HEK293 (cell line): Measurements from ENCODE around the gene PYCARD.

Experiments
- CTCF ChIA-PET: fragments of 350-600 bp; formaldehyde crosslinking; extraction: SDS; loops from one replicate; lab custom pipeline; 2021; ENCODE audit warnings: antibody characterized with exemption; lab: Yijun Ruan, JAX
- POLR2A ChIA-PET: fragments of 300-600 bp; formaldehyde crosslinking; extraction: SDS; loops from one replicate; lab custom pipeline; 2020; ENCODE audit warnings: antibody characterized with exemption, inconsistent platforms; lab: Yijun Ruan, JAX
- H3K27ac ChIP-seq: fragments of 200-500 bp; sonication (Bioruptor generic); 2 replicates; pipeline ENCODE4 v1.5.1; 2014; ENCODE audit warnings: low read depth, low read length, control low read depth, inconsistent platforms; ENCODE audit errors: extremely low read depth
- H3K36me3 ChIP-seq, 2 experiments: fragments of 200-500 bp in 1 of 2; sonication (Bioruptor generic) in 1 of 2; 1 replicate in 1 of 2; 2 replicates in 1 of 2; pipeline ENCODE4 v1.5.1; 2014 to 2017; ENCODE audit warnings: inconsistent platforms in 2 of 2, low read length in 2 of 2; ENCODE audit not compliant: control insufficient read depth in 2 of 2, insufficient read depth in 1 of 2
- H3K4me1 ChIP-seq: fragments of 200-500 bp; sonication (Bioruptor generic); 2 replicates; pipeline ENCODE4 v1.5.1; 2014; ENCODE audit warnings: mild to moderate bottlenecking, low read length, inconsistent platforms; ENCODE audit not compliant: control insufficient read depth, insufficient read depth
- H3K4me3 ChIP-seq: 2 replicates; pipeline ENCODE4 v1.5.1; 2011; ENCODE audit warnings: low read depth, mild to moderate bottlenecking, control low read depth, low read length, moderate library complexity
- H3K9me3 ChIP-seq: fragments of 200-500 bp; sonication (Bioruptor generic); 2 replicates; pipeline ENCODE4 v1.5.1; 2014; ENCODE audit warnings: low read depth, low read length, inconsistent platforms; ENCODE audit not compliant: control insufficient read depth, insufficient read depth
- ZNF398 ChIP-seq: fragments of 450-650 bp; formaldehyde crosslinking; IDR thresholded peaks from 2 replicates; pipeline ENCODE4 v1.5.1; 2017; ENCODE audit warnings: missing biosample characterization, missing genetic modification characterization
- ZNF521 ChIP-seq: fragments of 450-650 bp; formaldehyde crosslinking; IDR thresholded peaks from 2 replicates; pipeline ENCODE4 v1.5.1; 2017; ENCODE audit warnings: missing biosample characterization, mild to moderate bottlenecking, missing genetic modification characterization

Gene PYCARD

GRCh38 chr16:31157136-31157535 is 45.4 kb downstream of the PYCARD start:
- Histone ChIP-seq H3K4me1 (no peaks in the 10 kb centered on the region), H3K9me3 (no peaks in the 10 kb centered on the region), H3K36me3 (no peaks in the 10 kb centered on the region), H3K27ac (no peak overlapping the region), H3K4me3 (no peak overlapping the region)
- ChIA-PET CTCF (interaction anchor here (0.6 to 3.2 kb wide), 2 partner anchors 14 to 27 kb away, joined by 3 to 15 read pairs; no protein-coding TSS in a partner anchor), POLR2A (interaction anchor here (1.5 to 3.2 kb wide), 3 partner anchors 15 to 39 kb away, joined by 4 to 13 read pairs (median 5); partner anchors contain the start of gene FUS)
- TF ChIP-seq ZNF398 (tag by site-specific recombination): no peak
- no peak for TF ChIP-seq ZNF521
